GM18507 (cell line): ENCODE data around the gene NAA80.
A peak's percentile ranks its signal among the peaks of the same experiment; 100 is the strongest.
"Not testable (repeated sequence)": the region's sequence is repeated elsewhere in the genome, so short reads cannot be mapped to it uniquely, and the experiment has no call there.

ENCODE experiments used
- DNase-seq: peaks from one replicate; pipeline ENCODE4 v3.0.0; 2011; ENCODE audit warnings: low read depth; ENCODE audit not compliant: insufficient read length; ENCODE audit errors: extremely low spot score
- FAIRE-seq: peaks from 2 replicates; lab custom pipeline; 2011; peaks lifted over from hg19 to GRCh38; lab: Jason Lieb, UNC

Gene NAA80

GRCh38 chr3:50263478-50264382, 35.5 kb downstream of the NAA80 start:
- FAIRE-seq (no peak), DNase-seq (no peak)

- FAIRE-seq (no peak), DNase-seq (no peak)
These were observed 36.4 kb downstream of the NAA80 start for GRCh38 chr3:50262778-50263177.

- not testable (repeated sequence) for DNase-seq, FAIRE-seq
These were observed 37.0 kb downstream of the NAA80 start for GRCh38 chr3:50262200-50262599.

GRCh38 chr3:50261505-50261904, 37.7 kb downstream of the NAA80 start:
- no peak for FAIRE-seq
- no peak for DNase-seq

- DNase-seq: no peak
- no peak for FAIRE-seq
These were observed 38.2 kb downstream of the NAA80 start for GRCh38 chr3:50260942-50261441.

GRCh38 chr3:50260027-50260941, 38.9 kb downstream of the NAA80 start:
- DNase-seq (peak; percentile 92), FAIRE-seq (peak; percentile 88)

GRCh38 chr3:50259432-50260026, 39.7 kb downstream of the NAA80 start:
- no peak for FAIRE-seq
- no peak for DNase-seq

GRCh38 chr3:50258979-50259378, 40.2 kb downstream of the NAA80 start:
- FAIRE-seq: no peak
- no peak for DNase-seq

- DNase-seq (no peak), FAIRE-seq (no peak)
These were observed 41.0 kb downstream of the NAA80 start for GRCh38 chr3:50258029-50258680.

GRCh38 chr3:50256978-50257890, 42.0 kb downstream of the NAA80 start:
- no peak for FAIRE-seq

GRCh38 chr3:50255251-50255615, 44.0 kb downstream of the NAA80 start:
- DNase-seq (no peak), FAIRE-seq (no peak)

More at GRCh38 chr3:50256978-50257890, 42.0 kb downstream of the NAA80 start:
- no peak for DNase-seq

GRCh38 chr3:50254577-50255250, 44.5 kb downstream of the NAA80 start:
- FAIRE-seq (no peak), DNase-seq (no peak)

- FAIRE-seq: no peak
- DNase-seq: no peak
These were observed 48.0 kb downstream of the NAA80 start for GRCh38 chr3:50251220-50251619.

- DNase-seq: no peak
- no peak for FAIRE-seq
These were observed 48.7 kb downstream of the NAA80 start for GRCh38 chr3:50250514-50250913.

GRCh38 chr3:50249457-50249856, 49.7 kb downstream of the NAA80 start:
- DNase-seq (no peak), FAIRE-seq (no peak)

GRCh38 chr3:50248387-50248786, 50.8 kb downstream of the NAA80 start:
- DNase-seq (no peak), FAIRE-seq (no peak)

GRCh38 chr3:50246517-50246954, 52.7 kb downstream of the NAA80 start:
- FAIRE-seq: peak; percentile 49

More at GRCh38 chr3:50246517-50246954, 52.7 kb downstream of the NAA80 start:
- DNase-seq: no peak
